Stimulated activated CD8-positive, alpha-beta memory T cell treated with anti-CD3 and anti-CD28 coated beads, Interleukin-12 subunit alpha, Interleukin-12 subunit beta, amount 100 ng/mL, for 1 hour (primary cell): Measurements from ENCODE around the gene CDH20.

Experiments used
- DNase-seq: peaks from one replicate; pipeline ENCODE4 v3.0.0-alpha.2; 2020; ENCODE audit warnings: low read depth

The CDH20 gene

DNA sequence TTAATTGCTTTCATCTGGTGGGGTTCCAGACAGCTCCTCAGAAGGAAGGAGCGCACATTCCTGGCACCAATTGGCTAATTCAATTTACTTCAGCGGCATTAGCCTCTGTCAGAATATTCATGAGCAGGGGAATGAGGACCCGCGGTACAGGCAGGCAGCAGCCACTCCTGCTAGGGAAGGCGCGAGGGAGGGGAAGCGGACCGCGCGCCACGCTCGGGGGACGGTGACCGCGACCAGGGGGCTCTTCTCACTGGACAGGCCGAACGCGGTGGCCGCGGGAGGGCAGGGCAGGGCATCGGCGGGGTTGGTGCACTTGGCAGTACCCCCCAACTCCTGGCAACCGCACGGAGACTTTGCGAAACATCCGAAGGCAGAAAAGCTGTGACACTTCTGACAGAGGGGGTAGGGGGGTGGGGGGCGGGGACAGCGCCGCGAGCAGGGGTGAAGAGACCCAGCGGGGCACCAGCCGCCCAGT, at the start of gene CDH20:
Gene CDH20 (plus strand): TSS at position 160 of the 475 bp plus-strand sequence.
- no peak for DNase-seq

DNA sequence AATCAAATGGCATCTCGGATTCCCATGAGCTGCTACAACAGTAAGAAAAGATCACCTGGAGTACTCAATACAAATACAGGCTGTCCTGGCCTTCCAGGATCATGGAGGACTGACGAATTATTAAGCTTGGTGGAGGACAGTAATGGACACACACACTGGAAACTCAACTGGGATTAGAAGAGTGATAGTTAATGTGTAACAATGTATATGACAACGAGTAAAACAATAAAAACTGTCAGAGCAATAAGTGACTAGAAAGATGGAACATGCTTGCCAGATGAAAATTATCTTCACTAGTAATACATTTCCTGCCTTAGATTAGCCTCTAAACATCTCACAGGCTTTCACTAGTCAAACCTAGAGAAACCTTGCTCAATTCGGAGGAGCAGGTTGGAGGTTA, 49.2 kb upstream of the CDH20 start:
- no peak for DNase-seq

DNA sequence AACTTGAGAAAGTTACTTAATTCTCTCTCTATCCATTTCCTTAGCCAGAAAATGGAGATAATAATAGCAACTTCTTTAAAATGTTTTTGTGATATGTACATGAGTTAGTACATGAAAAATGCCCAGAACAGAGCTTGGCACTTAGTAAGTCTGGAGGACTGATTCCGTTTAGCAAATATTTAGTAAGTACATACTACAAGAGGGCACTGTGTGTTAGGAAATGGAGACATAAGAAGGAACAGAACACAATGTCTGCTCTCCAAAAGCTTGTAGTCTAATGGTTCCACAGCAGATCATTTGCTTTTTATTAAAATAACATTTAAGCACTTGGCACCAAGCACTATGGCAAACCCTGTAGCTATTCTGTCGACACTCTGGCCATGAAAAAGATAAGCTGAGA, 47.5 kb upstream of the CDH20 start:
- DNase-seq: no peak

DNA sequence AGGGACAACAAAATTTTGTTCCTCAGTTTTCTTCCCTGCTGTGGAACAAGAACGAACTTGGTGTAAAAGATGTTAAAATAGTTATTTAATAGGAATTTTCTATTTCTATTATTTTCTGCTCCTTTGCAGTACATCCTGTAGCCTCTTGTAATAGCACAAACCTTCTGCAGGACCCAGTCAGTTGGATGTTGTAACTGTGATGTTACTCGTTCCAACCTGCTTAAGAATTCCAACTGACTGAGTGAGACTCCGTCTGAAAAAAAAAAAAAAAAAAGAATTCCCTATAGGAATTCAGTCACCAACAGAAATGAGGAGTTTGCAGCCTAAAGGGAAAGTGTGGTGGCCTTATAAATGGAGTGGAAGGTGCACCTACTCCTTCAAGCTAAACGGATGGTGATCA, 46.4 kb upstream of the CDH20 start:
- no peak for DNase-seq

DNA sequence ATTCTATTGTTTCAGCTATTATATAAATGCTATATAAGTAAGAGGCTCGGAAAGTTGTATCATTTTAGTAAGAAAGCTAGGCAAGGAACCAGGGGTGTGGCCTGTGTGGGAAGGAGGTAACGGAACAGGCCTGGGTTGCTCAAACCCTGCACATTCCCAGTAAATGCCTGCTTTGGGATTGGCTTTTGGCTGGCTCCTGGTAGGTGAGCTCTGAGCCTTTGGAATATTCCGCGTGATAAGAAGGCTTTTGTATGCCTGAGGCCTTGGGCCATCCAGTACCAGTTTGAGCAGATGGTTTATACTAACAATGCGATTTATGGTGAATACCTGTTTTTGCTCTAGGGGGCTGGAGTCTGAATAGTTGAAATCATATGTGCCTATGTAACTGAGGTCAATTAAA, 42.6 kb upstream of the CDH20 start:
- no peak for DNase-seq

DNA sequence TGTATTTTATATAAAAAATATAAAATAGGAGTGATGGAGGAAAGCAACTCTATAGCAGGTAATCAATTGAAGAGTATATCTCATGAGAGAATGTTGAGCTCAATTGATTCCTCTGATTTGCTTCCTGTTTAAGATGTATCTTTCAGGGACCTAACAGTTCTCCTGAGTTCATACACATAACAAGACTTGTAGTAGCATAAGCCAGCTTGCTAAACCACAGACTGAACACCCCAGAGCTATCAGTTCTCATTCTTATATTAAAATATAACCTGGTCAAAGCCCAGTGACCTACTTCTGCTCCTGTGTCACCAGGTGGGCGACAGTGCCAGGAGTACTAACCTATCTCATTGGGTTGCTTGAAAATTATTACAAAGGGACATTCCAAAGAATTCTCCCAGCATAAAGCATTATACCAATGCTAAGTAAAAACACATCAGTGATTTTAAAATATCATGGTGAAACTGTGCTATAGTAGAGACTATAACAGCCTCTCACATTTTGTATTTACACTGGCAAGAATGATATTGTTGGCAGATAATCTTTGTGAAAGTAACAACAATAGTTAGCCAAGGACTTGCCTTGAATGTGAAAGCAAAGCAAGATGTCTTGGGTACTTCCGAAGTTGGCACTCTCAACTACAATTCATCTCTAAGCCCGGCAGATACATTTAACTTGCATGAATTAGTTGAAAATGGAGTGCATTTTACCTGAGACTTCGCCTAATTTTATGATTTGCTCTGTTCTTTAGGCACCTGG, 40.8 kb upstream of the CDH20 start:
- DNase-seq: no peak

DNA sequence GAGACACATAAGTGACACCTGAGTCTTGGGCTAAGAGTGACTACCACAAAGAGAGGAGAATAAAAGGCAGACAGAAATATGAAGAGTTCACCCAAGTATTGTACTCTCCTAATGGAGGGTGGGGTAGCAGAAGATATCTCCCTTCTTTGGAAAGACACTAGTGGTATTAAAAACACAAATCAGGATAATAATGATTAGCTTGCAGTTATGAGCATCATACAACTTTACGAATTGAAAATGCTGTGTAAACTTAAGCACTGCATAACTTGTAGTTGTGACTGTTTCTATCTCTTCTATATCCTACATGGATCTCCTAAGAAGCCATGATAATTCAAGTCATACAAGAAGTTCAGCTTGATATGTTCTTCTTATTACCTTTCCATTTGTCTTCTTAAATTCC, 38.1 kb upstream of the CDH20 start:
- no peak for DNase-seq

DNA sequence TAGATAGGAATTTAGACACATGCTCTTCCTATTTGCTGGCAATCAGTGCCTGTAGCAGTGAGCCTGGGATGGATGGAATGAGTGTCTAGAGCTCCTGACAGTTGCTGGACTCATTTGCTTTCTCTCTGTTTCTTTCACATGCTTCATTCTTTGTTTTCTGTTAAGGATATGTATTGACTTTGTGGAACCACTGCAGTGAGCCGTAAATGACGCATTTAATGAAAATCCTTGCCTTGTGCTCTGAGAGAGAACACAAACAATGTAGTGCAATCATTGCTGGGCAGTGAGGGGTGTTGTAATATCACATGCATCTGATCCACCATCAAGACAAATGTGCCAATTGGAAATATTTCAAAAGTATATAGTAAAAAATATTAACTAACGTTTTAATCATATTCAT, 25.2 kb upstream of the CDH20 start:
- no peak for DNase-seq

DNA sequence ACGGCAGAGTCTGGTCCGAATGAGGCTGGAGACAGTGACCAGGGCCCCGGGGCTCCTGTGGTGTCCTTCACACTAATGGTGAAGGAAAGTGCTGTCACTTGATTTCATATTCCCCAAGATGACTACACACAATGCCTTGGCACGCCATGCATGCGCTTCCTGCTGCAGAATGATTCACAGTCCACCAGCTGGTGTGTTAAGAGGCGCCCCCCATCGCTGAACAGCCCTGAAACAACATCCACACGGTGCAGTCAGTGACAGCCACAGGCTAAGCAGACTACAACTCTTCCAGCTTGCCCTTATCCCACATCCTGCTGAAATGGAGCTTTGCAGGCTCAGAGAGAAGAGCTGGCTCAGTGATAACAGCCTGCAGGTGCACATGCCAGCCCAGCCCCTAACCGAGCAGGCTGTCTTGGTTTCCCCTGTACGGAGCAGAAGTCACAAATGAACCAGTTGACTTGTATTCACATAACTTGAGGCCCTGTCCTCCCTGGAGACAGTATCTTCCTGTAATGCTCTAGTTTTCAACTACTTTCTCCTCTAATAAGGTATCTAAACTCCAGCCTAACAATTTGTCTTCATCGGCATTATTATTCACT, 24.3 kb upstream of the CDH20 start:
- DNase-seq: no peak

DNA sequence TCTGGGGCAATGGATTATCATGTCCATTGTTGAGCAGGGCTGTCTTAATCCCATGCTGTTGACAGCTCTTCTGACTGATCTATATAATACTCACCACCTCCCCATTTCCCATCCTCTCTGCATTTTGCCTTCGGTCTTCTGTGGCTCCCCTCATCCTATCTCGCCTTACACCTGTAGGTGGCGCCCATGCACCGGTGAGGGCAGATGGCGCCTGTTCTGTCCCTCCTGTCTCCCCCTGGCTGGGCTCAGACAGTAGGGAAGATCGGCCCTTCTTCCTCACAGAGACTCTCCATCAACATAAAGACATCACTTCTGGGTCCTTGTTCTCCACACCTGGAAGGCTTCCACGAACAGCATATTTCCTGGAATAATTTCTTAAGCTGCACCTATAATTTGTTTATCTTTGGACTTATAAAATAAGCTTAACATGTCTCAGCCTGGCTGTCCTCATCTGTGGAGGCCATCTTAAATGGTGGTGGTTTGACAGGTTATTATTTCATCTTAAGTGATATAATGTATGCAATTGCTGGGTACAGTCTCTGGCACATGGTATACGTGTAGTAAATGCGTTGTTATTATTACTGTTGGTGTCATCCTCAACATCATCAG, 10.9 kb upstream of the CDH20 start:
- no peak for DNase-seq

DNA sequence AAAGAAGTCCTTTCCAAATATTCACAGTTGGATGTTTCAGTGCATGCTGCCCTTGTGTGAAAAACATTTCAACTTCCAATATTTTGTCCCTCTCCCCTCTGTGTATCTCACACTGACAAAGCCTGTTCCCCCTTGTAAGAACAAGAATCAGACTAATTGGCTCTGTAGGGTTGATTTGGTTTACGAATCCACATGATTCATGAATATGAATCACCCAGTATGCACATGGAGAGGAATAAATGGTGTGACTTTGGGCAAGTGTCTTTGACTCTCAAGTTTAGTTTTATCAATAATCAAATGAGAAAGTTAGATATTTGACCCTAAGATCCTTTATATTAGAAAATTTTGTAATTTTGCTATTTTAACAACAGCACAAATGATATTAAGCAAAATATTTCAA, 9.3 kb upstream of the CDH20 start:
- no peak for DNase-seq

DNA sequence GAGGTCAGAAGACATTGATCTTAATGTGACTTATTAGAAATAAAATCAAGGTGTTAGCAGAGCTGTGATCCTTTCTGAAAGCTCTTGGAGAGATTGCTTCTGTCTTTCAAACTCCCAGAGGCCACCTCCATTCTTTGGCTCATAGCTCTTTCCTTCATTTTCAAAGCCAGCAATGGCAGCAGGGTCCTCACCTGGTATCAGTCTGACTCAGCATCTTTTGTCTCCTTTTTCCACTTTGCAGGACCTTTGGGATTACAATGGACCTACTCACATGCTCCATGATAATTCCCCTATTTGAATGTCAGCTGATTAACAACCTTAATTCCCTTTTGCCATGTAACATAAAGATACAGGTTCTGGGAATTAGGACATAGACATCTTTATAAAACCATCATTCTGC, 6.8 kb upstream of the CDH20 start:
- no peak for DNase-seq

DNA sequence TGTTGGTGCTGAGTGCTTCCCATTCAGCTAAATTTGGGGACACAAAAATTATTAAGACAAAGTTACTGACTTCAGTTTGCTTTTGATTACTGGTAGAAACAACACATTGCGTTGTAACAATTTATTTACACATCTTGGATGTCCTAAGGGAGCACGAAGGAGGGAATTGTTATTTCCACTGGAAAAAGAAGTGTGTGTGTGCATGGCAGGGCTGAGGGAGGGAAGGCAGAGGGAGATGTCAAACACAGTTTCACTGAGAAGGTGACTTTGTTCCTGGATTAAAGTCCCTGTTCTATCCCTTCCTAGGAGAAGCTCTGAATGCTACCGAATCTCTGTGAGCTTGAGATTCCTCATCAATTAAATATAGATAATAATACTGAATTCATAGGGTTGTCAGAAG, 3.8 kb upstream of the CDH20 start:
- no peak for DNase-seq

DNA sequence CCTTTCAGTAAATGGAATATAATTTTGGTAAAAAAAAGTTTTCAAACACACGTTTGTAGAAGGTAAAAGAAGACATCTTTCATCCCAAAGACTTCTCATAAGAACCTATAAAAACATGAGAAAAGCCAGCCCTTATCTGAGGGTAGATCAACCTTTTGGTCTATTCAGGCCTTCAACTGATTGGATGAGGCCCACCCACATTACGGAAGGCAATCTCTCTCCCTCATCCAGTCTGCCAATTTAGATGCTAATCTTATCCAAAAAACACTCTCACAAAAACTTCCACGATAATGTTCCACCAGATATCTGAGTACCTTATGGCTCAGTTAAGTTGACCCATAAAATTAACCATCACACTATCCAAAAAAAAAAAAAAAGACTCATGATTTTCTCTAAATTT, 2.2 kb upstream of the CDH20 start:
- no peak for DNase-seq

DNA sequence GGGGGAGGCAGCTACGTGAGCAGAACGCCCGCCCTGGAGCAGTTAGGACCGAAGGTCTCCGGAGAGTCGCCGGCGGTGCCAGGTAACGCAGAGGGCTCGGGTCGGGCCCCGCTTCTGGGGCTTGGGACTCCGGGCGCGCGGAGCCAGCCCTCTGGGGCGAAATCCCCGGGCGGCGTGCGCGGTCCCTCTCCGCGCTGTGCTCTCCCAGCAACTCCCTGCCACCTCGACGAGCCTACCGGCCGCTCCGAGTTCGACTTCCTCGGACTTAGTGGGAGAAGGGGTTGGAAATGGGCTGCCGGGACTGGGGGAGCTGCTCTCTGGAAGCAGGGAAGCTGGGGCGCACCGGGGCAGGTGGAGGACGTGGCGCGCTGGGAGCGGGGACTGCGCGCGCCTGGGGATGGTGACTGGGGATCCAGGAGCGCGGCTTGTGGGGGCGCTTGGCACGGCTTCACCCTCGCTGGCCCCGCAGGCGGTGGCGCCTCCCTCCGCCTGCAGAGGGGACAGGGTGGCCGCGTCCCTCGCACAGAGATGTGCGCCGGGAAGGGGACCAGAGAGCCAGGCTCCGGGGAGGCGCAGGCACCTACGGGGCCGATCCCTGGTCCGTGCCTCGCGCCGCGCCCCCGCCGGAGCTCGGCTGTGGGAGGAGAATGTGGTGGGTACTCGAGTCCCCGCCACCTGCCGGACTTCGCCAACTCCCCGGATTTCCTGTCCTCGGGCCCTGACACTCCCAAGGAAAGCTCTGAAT, 688 bp downstream of the CDH20 start:
- DNase-seq: no peak

DNA sequence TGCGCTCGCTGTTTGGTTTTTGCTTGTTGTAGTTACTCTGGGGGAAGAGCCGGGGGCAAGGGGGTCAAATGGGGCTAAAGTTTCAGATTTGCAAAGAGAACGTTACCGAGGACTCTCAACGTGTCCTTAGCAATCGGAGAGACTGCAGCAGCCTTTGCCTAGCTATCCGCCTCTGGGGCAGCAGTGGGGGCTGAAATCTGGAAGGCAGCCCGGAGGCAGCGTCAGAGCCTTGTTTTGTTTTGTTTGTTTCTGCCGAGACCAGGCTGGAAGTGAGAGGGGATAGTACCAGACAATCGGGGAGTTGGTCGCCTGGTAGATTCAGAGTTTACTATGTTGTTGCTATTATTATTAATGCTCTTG, 1.2 kb downstream of the CDH20 start:
- no peak for DNase-seq

DNA sequence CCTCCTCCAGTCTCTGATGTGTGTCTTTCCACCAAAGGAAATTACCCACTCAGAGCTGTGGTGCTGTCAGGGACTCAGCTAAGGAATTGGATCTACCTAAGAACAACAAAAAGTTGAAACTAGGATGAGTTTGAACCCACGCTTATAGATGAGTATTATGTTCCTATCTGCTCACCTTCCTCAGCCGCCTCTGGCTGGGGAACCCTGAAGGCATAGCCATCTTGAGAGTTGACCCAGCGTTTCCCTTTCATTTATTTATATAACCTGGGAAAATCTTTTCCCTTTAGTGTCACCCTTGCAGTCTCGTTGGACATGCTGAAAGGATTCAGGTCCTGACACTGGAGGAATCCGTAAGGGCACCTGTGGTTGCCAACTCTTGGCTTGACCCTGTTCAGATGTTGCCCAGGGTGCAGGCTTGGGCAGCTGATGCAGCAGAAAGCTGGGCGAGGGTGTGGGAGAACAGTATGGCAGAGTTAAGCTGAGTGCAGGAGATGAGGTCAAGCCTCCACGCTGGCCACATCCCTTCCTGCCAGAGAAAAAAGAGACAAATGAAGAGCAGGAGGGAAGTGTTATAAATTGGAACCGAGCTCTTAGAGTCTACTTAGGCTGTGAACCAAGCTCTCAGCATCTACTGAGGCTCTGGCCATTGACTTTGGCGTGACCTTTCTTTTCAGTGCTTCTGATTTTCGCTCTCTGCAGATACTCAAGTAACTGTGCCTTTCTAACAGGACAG, 1.9 kb downstream of the CDH20 start:
- DNase-seq: no peak

DNA sequence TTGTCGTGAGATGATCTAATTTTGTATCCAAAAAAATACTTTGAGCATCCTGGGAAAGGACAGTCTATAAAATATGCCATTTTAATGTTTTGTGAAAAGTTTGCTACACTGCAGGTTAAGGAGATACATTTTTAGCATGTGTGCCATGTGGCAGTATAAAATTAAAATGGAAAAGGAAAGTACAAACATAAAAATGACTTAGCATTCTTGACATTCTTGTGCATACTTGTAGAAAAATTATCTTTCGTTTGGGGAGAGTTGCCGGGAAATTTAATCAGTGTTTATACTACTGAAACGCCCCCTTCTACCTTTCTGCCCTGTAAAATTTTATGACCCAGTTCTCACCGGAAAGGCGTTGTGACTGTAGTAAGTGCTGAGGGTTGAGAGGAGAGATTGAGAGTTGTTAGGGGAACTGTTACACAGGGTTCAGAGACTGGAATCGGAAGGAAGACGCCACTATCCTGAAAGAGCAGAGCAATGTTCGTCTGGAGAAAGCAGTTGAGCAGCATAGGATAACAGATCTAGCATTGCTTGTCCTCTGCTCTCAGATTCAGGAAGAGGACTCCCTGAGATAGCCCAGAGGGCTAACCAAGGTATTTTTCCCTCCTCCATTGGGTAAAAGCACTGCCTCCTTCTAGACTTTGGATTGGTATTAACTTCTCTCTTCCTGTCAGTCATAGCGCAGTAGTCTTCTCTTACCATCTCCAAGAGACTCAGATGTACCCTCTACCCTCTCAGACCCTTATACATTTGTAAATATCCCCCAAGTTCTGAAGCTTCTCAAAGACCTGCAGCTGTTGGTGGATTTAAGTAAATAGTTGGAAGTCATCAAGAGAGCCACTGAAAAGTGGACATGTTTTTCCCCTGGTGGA, 2.7 kb downstream of the CDH20 start:
- no peak for DNase-seq

DNA sequence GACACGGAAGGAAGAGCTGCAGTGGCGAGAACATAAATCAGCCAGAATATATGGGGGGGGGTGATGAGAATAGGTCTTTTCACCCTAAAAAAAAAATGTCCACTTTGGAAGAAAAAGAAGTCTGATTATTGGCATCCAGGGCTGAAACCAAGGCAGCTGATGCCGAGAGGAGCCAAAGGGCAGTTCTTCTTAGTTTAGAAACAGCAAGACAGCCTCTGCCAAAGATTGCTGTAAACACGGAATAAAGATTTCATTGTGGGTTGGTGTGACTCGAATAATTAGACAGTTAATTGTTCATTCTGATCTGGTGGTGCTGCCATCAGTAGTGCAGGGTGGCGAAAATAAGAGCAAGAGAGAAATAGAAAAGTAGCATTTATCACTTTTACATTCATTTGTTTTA, 3.5 kb downstream of the CDH20 start:
- no peak for DNase-seq

DNA sequence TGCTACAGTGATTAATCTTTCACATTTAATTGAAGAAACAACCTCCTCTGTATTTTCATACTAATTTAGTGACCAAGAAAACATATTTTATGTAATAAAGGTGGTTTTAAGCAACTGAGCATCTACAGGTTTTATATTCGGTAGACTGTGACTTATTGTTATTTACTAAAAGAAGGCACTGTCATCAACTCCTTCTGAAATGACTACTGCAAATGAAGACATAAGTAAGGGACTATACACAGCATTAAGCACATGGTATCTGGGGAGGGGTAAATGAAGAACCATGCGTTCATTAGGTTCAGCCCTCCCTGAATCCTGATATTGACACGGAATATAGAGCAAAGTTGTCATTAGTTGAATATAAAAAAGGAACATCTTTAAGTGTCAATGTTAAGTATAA, 4.3 kb downstream of the CDH20 start:
- no peak for DNase-seq

DNA sequence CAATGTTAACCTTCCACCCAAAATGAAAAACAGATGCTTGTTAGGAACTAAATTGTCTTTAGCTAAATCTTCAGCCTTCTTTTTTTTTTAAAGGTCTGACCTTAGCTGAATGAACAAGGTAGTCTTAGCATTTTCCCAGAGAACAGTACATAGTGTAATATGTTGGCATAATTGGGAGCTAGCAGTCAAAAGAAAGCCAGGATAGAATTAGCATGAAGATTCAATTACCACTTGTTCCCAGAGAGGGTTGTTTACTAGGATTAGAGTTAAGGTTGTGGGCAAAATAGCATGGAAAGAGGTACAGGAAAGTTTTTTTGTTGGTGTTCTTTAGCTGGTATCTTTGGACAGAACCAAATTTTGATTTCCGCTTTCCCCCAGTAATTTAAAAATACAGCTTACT, 6.9 kb downstream of the CDH20 start:
- DNase-seq: no peak
